Kidney tubule cell (primary cell): ENCODE measurements around the gene STX4.

Source experiments
- DNase-seq: peaks from one replicate; pipeline ENCODE4 v3.0.0-alpha.2; 2018; ENCODE audit warnings: low spot score

The STX4 gene

GRCh38 chr16:31032736-31033708, at the start of gene STX4:
Gene STX4 (plus strand): TSS chr16:31033558. CDS start chr16:31033806, 248 bp downstream.
- peak; percentile 97 for DNase-seq

- no peak for DNase-seq
These were observed 49.3 kb upstream of the STX4 start for GRCh38 chr16:30983898-30984610.

- DNase-seq: peak; percentile 84
These were observed 48.5 kb upstream of the STX4 start, which contains the start of gene HSD3B7 for GRCh38 chr16:30984669-30985400. Gene HSD3B7 (plus strand): TSS chr16:30985207. CDS start chr16:30985659, 452 bp downstream.

- DNase-seq: peak; percentile 88
These were observed 47.8 kb upstream of the STX4 start for GRCh38 chr16:30985401-30986128.

- no peak for DNase-seq
These were observed 47.0 kb upstream of the STX4 start for GRCh38 chr16:30986129-30986991.

GRCh38 chr16:30987581-30988190, 45.7 kb upstream of the STX4 start:
- no peak for DNase-seq

GRCh38 chr16:30989469-30990047, 43.8 kb upstream of the STX4 start:
- no peak for DNase-seq

GRCh38 chr16:30990105-30990504, 43.3 kb upstream of the STX4 start:
- no peak for DNase-seq

GRCh38 chr16:30991052-30991451, 42.3 kb upstream of the STX4 start:
- no peak for DNase-seq

GRCh38 chr16:30992276-30992780, 41.0 kb upstream of the STX4 start:
- no peak for DNase-seq

GRCh38 chr16:30992931-30993816, 40.2 kb upstream of the STX4 start:
- DNase-seq: no peak

GRCh38 chr16:30995927-30996323, 37.4 kb upstream of the STX4 start:
- no peak for DNase-seq

GRCh38 chr16:30996324-30996984, 36.9 kb upstream of the STX4 start:
- DNase-seq: peak; percentile 68

GRCh38 chr16:30996985-30997724, 36.2 kb upstream of the STX4 start:
- peak; percentile 84 for DNase-seq

- peak; percentile 83 for DNase-seq
These were observed 35.3 kb upstream of the STX4 start for GRCh38 chr16:30997725-30998711.
